GM19035 (cell line): ENCODE measurements around the gene MACROD2.

ENCODE experiments used
- ATAC-seq: cut with Tn5 transposase; IDR thresholded peaks from one replicate; pipeline ENCODE4 v1.9.1; 2021; ENCODE audit not compliant: unreplicated experiment

Gene MACROD2

GRCh38 chr20:14333721-14334120, 338.4 kb downstream of the MACROD2 start:
- no peak for ATAC-seq

DNA sequence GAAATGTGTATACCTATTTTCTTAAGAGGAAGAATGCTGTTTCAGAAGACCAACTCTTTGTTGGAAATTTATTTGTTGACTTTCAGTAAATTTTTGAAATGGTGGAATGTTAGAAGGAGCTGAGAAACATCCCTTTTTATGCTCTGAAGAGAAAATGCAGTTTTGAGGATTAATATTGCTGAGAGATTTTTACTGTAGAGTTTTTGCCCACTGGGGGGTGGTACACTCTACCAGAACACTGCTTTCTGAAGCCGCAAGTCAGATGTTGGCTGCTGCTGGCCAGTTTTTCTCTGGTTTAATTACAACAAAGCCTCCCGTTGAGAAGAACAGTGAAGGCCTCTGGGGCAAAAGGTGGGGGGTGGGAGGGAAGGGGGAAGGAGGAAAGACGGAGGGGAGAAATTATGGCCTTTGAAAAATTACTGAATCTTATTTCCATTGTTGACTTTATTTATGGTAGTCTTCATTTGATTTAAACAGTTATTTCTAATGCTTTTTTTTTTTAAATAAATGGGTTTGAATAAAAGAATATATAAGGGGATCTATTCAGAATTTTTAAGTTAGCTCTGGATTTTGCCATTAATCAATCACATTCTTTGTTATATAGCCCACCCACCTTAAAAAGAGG, 339.1 kb downstream of the MACROD2 start:
- ATAC-seq, result no peak

- ATAC-seq, result no peak
Measured at GRCh38 chr20:14335052-14335451, 339.7 kb downstream of the MACROD2 start.

DNA sequence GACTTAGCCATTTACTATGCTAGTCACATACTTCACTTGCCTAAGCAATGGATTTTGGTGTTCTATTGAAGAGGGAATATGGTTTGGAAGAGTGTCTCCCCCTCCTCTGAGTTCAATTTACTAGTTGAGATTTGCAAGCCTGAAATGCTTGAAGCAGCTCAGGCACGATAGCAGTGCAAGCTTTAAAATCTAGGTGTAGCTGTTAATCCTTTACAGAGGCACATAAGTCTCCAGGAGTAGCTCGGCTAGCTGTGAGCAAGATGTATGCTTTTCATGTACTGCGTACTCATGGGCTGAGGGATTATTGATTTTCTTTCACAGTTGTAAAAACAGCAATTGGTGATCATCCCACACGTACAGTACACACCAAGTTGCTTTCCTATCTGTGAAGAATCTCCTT, 341.4 kb downstream of the MACROD2 start:
- ATAC-seq, result no peak

DNA sequence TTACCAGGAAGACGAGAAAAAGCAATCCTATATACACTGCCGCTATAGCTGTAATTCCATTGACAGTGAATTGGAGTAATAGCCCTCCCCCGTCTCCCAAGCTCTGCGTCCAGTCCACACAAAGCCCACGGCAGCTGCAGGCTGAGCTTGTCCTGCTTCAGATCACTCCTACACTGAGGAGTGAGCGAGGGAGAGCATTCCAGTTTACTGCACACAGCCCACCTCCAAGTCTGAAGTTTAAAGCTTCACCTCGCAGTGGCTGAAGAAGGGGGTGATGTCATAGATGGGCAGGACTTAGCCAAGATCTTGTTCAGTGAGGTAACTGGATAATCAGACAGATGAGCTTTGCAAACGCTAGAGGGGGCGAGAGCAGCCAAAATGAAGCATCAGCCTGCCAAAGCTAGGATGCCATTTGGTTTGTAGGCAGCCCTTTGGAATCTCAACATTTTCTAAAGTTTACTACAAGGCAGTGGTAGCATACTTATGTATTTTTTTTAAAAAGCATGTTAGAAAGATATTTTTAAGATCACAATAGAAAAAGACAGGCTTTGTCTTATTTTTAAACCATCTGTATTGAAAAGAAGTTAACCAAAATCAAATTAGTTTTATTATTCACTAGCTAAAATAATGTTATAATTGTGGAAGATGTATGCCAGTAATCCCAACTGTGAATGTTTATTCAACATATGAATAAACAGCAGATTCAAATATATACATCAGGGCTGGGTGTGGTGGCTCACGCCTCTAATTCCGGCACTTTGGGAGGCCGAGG, 342.3 kb downstream of the MACROD2 start, which contains the start of gene FLRT3:
TSS of gene FLRT3 (minus strand) at position 213 of the 772 bp plus-strand sequence. CDS start 10,106 bp downstream, outside the sequence.
- peak; percentile 98 for ATAC-seq

- no peak for ATAC-seq
Measured at GRCh38 chr20:14341801-14342200, 346.5 kb downstream of the MACROD2 start.

GRCh38 chr20:14342918-14343317, 347.6 kb downstream of the MACROD2 start:
- no peak for ATAC-seq

- no peak for ATAC-seq
Measured at GRCh38 chr20:14343491-14344065, 348.3 kb downstream of the MACROD2 start.

GRCh38 chr20:14344746-14345145, 349.4 kb downstream of the MACROD2 start:
- no peak for ATAC-seq

- no peak for ATAC-seq
Measured at GRCh38 chr20:14355791-14356190, 360.5 kb downstream of the MACROD2 start.

DNA sequence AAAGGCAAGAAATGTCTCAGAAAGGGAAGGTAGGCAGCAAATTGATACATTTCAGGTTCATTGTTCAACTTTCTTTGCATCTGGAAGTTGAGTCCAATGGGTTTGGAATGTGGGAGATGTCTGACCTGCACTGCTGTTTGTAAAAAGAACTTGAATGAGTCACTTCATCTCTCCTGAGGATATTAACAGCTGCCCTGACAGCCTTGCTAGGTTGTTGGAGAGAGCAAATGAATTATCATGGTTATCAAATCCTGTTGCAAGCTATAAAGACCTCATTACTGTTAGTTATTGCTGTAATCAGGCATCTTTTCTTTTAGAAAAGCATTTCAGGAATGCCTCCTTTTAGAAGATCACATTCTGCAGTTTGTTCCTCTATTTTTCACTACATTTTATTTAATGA, 365.1 kb downstream of the MACROD2 start:
- ATAC-seq, result no peak

DNA sequence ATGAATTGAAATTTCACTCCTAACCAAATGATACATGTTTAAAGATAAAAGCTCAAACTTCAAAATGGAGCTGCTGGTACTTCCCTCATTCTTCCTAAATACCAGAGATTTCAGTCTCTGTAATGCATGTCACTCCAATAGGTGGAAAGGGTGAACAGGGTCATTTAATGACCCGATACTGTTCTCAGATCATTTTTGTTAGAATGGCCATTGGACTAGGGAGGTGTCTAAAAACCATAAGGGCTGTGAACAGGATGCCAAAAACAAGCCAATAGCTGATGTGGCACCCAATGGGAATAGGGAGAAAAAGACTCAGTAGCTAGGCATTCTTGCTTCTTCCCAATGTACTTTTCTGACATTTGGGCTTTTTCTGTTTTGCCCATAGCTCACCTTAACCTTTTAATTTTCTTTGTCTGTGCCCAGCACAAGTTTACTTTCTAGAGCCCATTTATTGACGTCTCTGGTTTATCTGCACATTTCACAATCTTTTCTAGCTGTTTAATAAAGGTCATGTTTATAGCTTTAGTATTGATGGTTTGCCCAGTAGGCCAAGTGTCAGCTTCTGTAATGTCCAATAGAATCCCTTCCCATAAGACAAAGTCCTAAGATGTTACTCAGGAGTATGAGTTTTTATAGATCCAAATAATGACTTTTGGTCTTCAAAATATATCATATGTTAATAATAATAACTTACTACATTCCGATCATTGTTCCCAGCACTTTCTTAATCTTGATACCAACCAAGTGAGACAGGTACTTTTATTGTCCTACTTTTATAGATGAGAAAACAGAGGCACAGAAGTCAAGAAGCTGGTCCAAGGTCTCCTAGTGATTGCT, 366.4 kb downstream of the MACROD2 start:
- ATAC-seq, result no peak

- ATAC-seq, result no peak
Measured at GRCh38 chr20:14374196-14374595, 378.9 kb downstream of the MACROD2 start.

GRCh38 chr20:14375416-14375985, 380.2 kb downstream of the MACROD2 start:
- no peak for ATAC-seq

DNA sequence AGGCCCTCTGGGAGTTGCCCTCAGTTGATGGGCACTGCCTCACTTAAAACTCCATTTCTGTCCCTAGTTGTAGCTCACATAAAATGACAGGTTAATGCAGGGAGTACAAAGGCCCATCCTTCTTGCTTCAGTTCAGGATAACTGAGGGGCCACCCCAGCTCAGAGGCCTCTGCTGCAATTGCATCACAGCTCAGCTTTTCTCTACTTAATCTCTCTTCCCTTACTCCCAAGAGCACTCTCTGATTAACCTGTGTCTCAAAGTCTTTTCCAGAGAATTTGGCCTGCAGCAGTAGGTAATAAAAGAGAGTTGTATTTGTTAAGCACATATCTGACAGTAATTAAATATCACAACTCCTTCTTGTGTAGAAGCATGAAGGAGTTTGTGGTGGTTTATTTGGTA, 383.0 kb downstream of the MACROD2 start:
- no peak for ATAC-seq

- ATAC-seq, result no peak
Measured at GRCh38 chr20:14383335-14383734, 388.0 kb downstream of the MACROD2 start.

GRCh38 chr20:14384416-14385175, 389.3 kb downstream of the MACROD2 start:
- no peak for ATAC-seq

DNA sequence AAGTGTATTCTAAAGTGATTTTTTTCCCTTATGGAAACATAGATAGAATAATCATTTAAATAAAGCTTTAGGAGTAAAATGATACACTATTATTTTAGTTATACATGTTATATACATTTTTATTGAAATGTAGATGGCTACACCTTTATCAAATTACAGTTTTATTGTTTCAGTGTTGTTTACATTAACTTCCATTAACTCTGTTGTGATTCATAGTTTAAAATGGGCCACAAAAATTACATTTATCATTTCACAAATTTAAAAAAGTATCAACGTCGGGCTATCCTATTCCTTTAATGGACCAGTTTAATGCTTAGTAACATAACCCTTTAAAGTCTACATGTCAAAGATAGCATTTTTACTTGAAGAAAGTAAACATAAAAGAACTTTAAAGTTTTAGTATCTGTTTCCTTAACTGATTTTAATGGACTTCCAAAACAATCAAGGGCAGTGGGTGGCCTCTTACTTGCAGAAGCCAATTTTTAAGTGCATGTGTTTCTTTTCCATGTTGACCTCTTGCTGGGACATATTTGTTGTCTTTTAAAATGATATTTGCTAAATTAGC, 389.9 kb downstream of the MACROD2 start:
- ATAC-seq, result no peak

DNA sequence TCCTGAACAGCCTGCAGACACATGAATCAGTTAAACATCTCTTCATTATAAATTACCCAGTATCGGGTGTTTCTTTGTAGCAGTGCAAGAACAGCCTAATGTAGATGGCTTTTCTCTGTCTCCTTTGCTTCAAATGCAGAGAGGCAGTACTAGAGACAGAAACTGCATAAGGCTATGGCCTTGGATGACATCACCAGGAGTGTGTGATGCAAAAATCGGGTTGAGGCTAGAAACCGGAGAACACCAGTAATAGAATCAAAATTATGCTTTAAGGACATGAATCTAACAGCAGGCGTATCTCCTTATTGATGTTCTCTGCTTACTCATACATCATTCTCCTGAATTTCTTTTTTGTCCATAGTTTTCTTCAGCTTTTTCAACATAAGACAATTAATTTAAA, 391.4 kb downstream of the MACROD2 start:
- ATAC-seq, result no peak
